Measurements from ENCODE around the gene TMEM184C. TPM values are rescaled to one million over a fixed set of nuclear protein-coding genes. Genes with fewer than 3 reads are reported as not detected.

TMEM184C gene
- total RNA-seq, 1 experiment from 2014 or later = 43.8 TPM

DNA sequence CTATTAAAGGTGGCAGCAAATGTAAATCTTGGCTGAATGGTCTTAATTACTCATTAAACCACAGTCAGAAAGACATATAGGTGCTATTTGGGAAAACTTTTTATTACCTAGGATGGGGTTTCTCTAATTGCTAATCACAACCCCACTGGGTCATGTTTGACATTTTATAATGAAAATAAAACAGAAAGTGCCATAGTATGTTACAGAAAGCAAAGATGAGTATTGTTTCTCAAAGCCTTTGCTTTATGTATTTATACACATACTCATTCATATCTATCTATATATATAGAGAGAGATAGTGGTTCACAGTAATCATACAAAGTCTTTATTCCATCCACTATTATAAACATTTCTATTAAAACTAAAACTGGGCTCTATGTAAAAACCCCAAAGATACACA lies 18.2 kb downstream of the TMEM184C start:
- TF ChIP-seq, protein P1, sequence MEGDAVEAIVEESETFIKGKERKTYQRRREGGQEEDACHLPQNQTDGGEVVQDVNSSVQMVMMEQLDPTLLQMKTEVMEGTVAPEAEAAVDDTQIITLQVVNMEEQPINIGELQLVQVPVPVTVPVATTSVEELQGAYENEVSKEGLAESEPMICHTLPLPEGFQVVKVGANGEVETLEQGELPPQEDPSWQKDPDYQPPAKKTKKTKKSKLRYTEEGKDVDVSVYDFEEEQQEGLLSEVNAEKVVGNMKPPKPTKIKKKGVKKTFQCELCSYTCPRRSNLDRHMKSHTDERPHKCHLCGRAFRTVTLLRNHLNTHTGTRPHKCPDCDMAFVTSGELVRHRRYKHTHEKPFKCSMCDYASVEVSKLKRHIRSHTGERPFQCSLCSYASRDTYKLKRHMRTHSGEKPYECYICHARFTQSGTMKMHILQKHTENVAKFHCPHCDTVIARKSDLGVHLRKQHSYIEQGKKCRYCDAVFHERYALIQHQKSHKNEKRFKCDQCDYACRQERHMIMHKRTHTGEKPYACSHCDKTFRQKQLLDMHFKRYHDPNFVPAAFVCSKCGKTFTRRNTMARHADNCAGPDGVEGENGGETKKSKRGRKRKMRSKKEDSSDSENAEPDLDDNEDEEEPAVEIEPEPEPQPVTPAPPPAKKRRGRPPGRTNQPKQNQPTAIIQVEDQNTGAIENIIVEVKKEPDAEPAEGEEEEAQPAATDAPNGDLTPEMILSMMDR (conservative IDR thresholded peaks at IDR 0.05) = no peak
- Mint-ChIP-seq H3K27ac (no peak overlapping the region), H3K36me3 (ENCODE audit: insufficient read depth in 1 of 3, low read depth in 3 of 3) (peaks cover 25 to 61% (median 53%) of the 10 kb centered on the region in 3 experiments)

More for the DNA sequence above, 18.2 kb downstream of the TMEM184C start:
- Mint-ChIP-seq H3K27me3 (ENCODE audit: low read depth) (no peaks in the 10 kb centered on the region), H3K4me3 (no peak overlapping the region), H3K9me3 (no peaks in the 10 kb centered on the region), H3K4me1 (peaks cover 23 to 27% of the 10 kb centered on the region in 2 experiments)
- H3K4ac ChIP-seq (ENCODE audit: low read depth, low read length) = no peak overlapping the region
- no peak overlapping the region for H2BK15ac ChIP-seq (ENCODE audit: low read depth, low read length)
- no peak overlapping the region for H2BK20ac ChIP-seq (ENCODE audit: low read depth, low read length, poor library complexity, severe bottlenecking)
- H2AFZ ChIP-seq (ENCODE audit: low read length) = no peak overlapping the region
- no peak overlapping the region for H3K27ac ChIP-seq (ENCODE audit: insufficient read length, low read depth, low read length)
- no peak overlapping the region for H2BK12ac ChIP-seq (ENCODE audit: insufficient read length, low read depth, low read length)
- no peak overlapping the region for H2AK5ac ChIP-seq (ENCODE audit: insufficient read length, low read length)
- no peaks in the 10 kb centered on the region for H3K79me1 ChIP-seq (ENCODE audit: insufficient read depth, low read depth, low read length, poor library complexity, severe bottlenecking)
- H4K8ac ChIP-seq (replicated peaks; ENCODE audit: insufficient read length, low read depth, low read length) = no peak overlapping the region
- H3K23ac ChIP-seq (ENCODE audit: insufficient read length, low read depth, low read length) = no peak overlapping the region
- H3K9ac ChIP-seq (ENCODE audit: extremely low read depth, insufficient read length, low read length) = no peak overlapping the region
- no peaks in the 10 kb centered on the region for H3K79me2 ChIP-seq (ENCODE audit: insufficient read depth, low read length)
- H3K27me3 ChIP-seq (ENCODE audit: insufficient read depth, low read length) = no peaks in the 10 kb centered on the region
- no peak overlapping the region for H3K18ac ChIP-seq (ENCODE audit: insufficient read length, low read depth, low read length)
- H3K56ac ChIP-seq (ENCODE audit: insufficient read length, low read depth, low read length) = no peak overlapping the region
- H3K4me2 ChIP-seq (ENCODE audit: insufficient read depth, insufficient read length, low read length) = no peak overlapping the region
- no peak overlapping the region for H2BK5ac ChIP-seq (ENCODE audit: insufficient read length, low read length)
- H2BK120ac ChIP-seq (ENCODE audit: low read depth, low read length, poor library complexity, severe bottlenecking) = no peak overlapping the region
- no peaks in the 10 kb centered on the region for H3K4me1 ChIP-seq (ENCODE audit: insufficient read depth, low read length)
- no peak overlapping the region for H4K91ac ChIP-seq (ENCODE audit: insufficient read length, low read depth, low read length)
- no peak overlapping the region for H4K5ac ChIP-seq (ENCODE audit: insufficient read length, low read depth, low read length)
- no peak overlapping the region for H3T11ph ChIP-seq (ENCODE audit: low read length)
- H3K14ac ChIP-seq (ENCODE audit: insufficient read depth, low read length) = no peak overlapping the region
- DNase-seq = no peak
- H3K23me2 ChIP-seq (ENCODE audit: insufficient read length, low read depth, low read length, poor library complexity, severe bottlenecking) = no peaks in the 10 kb centered on the region
- no peaks in the 10 kb centered on the region for H4K20me1 ChIP-seq (ENCODE audit: control insufficient read depth, insufficient read depth, insufficient read length)
- no peaks in the 10 kb centered on the region for H3K9me3 ChIP-seq (ENCODE audit: control insufficient read depth, low read depth, low read length)
